PC-3 (cell line): ENCODE measurements around the gene SPIRE1. TPM values are rescaled to one million over a fixed set of nuclear protein-coding genes. Genes with fewer than 3 reads are reported as not detected.

Experiments
- ATAC-seq: fragments of 200-7000 bp; cut with Tn5 transposase; 2 replicates; pipeline ENCODE4 v1.9.1; 2020; ENCODE audit warnings: mild to moderate bottlenecking, moderate library complexity
- BruUV-seq: library from RNA; stranded (reverse); fragments of 400-500 nt; replicated peaks from 2 replicates; lab custom pipeline; 2021; lab: Mats Ljungman, UMichigan
- CTCF ChIA-PET: fragments of 300-600 bp; sonication (Branson Sonifier 250); formaldehyde crosslinking; loops from one replicate; lab custom pipeline; 2022; ENCODE audit warnings: antibody characterized with exemption; lab: Charles Lee
- POLR2A ChIA-PET: fragments of 300-600 bp; sonication (Branson Sonifier 250); formaldehyde crosslinking; loops from one replicate; lab custom pipeline; 2022; ENCODE audit warnings: antibody characterized with exemption; ENCODE audit not compliant: unreplicated experiment; lab: Charles Lee
- DNase-seq: peaks from one replicate; pipeline ENCODE4 v3.0.0-alpha.2; 2015
- H2AFZ ChIP-seq: fragments of 300-600 bp; sonication (generic); 2 replicates; pipeline ENCODE4 v1.6.0; 2016; ENCODE audit warnings: antibody characterized with exemption, low read length
- H3F3A ChIP-seq: fragments of 300-600 bp; sonication (generic); one replicate; pipeline ENCODE4 v1.6.0; 2017; ENCODE audit warnings: antibody characterized with exemption, low read length, control low read depth, mild to moderate bottlenecking; ENCODE audit not compliant: unreplicated experiment
- H3K27ac ChIP-seq: fragments of 300-600 bp; sonication (generic); 2 replicates; pipeline ENCODE4 v1.5.1; 2016; ENCODE audit warnings: mild to moderate bottlenecking, low read length
- H3K27me3 ChIP-seq: fragments of 300-600 bp; sonication (generic); 2 replicates; pipeline ENCODE4 v1.6.1; 2016; ENCODE audit warnings: low read length, mixed read lengths
- H3K36me3 ChIP-seq: fragments of 300-600 bp; sonication (generic); 2 replicates; pipeline ENCODE4 v1.6.1; 2016; ENCODE audit warnings: low read depth, mixed run types, low read length, mixed read lengths
- H3K4me1 ChIP-seq: fragments of 300-600 bp; sonication (generic); 2 replicates; pipeline ENCODE4 v1.5.1; 2016; ENCODE audit warnings: low read length; ENCODE audit not compliant: insufficient read depth
- H3K4me2 ChIP-seq: fragments of 300-600 bp; sonication (generic); 2 replicates; pipeline ENCODE4 v1.6.0; 2016; ENCODE audit warnings: low read length
- H3K4me3 ChIP-seq: fragments of 300-600 bp; sonication (generic); 2 replicates; pipeline ENCODE4 v1.5.1; 2016; ENCODE audit warnings: mild to moderate bottlenecking, low read length, mixed read lengths
- H3K79me2 ChIP-seq: fragments of 300-600 bp; sonication (generic); 2 replicates; pipeline ENCODE4 v1.6.1; 2017; ENCODE audit warnings: low read length, mixed read lengths
- H3K9ac ChIP-seq: fragments of 300-600 bp; sonication (generic); 2 replicates; pipeline ENCODE4 v1.6.0; 2016; ENCODE audit warnings: mild to moderate bottlenecking, low read length
- H3K9me2 ChIP-seq: fragments of 300-600 bp; sonication (generic); replicated peaks from 2 replicates; pipeline ENCODE4 v1.6.1; 2016; ENCODE audit warnings: mixed run types, low read length, mixed read lengths
- H3K9me3 ChIP-seq: fragments of 300-600 bp; sonication (generic); 2 replicates; pipeline ENCODE4 v1.6.1; 2016; ENCODE audit warnings: low read length, mixed read lengths
- H4K20me1 ChIP-seq: fragments of 300-600 bp; sonication (generic); 2 replicates; pipeline ENCODE4 v1.6.1; 2016; ENCODE audit warnings: low read length, mixed read lengths
- EZH2 ChIP-seq: fragments of 300-600 bp; sonication (generic); IDR thresholded peaks from one replicate; pipeline ENCODE4 v1.6.1; 2017; ENCODE audit warnings: antibody characterized with exemption, mild to moderate bottlenecking, low read length; ENCODE audit not compliant: unreplicated experiment
- EZH2phosphoT487 ChIP-seq: fragments of 300-600 bp; sonication (generic); IDR thresholded peaks from 2 replicates; pipeline ENCODE4 v1.6.1; 2018; ENCODE audit warnings: mild to moderate bottlenecking, antibody characterized with exemption, low read length, borderline replicate concordance
- intact Hi-C: fragments of 100-400 bp; cut with micrococcal nuclease; formaldehyde crosslinking; loops from 2 replicates; pipeline ENCODE4 v1.9.0; 2023
- total RNA-seq: library from RNA; depleted of rRNA; stranded (reverse); fragments of >200 nt; gene quantifications from 2 replicates; pipeline ENCODE4 v1.2.3, GENCODE V29; 2014
- TF ChIP-seq, protein P1 (sequence below): fragments of 300-600 bp; sonication (generic); conservative IDR thresholded peaks from 2 replicates; pipeline ENCODE4 v1.5.1; 2017; ENCODE audit warnings: antibody characterized with exemption, low read depth, mild to moderate bottlenecking, low read length

SPIRE1 gene
- total RNA-seq, 1 experiment from 2014 or later = 32.4 TPM

DNA sequence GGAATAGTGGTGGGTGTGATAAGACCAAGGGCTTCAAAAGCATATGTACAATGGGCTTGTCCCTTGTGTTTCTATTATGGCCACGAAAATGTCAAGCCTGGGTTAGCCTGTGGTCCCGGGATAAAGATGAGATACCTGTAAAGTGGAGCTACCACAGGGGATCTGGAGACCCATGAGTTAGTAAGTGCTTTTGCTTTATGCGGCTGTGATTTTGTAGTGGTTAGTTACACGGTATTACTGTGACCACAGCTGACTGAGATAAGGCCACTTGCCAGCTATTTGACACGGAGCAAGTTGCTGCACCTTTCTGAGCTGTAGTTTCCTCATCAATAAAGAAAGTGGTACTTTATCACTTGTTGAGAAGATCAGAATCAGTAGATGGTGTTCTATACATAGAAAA lies 150.9 kb downstream of the SPIRE1 start:
- no TSS peak for BruUV-seq

DNA sequence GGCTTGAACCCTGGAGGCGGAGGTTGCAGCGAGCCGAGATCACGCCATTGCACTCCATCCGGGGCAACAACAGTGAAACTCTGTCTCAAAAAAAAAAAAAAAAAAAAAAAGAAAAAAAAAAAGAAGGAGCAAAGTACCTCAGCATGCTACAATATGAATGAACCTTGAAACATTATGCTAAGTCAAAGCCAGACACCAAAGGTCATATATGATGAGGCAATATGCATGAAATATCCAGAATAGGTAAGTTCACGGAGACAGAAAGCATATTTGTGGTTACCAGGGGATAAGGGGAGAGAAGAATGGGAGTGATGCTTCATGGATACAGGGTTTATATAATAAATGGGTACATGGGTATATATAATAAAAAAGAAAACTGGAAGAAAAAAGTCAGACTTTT lies 156.9 kb downstream of the SPIRE1 start:
- Histone ChIP-seq H3K79me2 (no peaks in the 10 kb centered on the region), H3K27me3 (no peaks in the 10 kb centered on the region), H4K20me1 (no peaks in the 10 kb centered on the region), H3K9me2 (no peaks in the 10 kb centered on the region), H2AFZ (no peak overlapping the region), H3K4me3 (no peak overlapping the region), H3K4me2 (no peak overlapping the region), H3K36me3 (peaks cover 2% of the 10 kb centered on the region; the same call in 1 of the 2 replicates), H3K27ac (no peak overlapping the region), H3F3A (no peaks in the 10 kb centered on the region), H3K9ac (no peak overlapping the region), H3K9me3 (no peaks in the 10 kb centered on the region), H3K4me1 (no peaks in the 10 kb centered on the region)
- ChIA-PET POLR2A (no interaction called here), CTCF (no interaction called here)
- ATAC-seq (no peak), DNase-seq (no peak)
- intact Hi-C loops = no loop called here
- BruUV-seq = no TSS peak
- TF ChIP-seq, protein P1, sequence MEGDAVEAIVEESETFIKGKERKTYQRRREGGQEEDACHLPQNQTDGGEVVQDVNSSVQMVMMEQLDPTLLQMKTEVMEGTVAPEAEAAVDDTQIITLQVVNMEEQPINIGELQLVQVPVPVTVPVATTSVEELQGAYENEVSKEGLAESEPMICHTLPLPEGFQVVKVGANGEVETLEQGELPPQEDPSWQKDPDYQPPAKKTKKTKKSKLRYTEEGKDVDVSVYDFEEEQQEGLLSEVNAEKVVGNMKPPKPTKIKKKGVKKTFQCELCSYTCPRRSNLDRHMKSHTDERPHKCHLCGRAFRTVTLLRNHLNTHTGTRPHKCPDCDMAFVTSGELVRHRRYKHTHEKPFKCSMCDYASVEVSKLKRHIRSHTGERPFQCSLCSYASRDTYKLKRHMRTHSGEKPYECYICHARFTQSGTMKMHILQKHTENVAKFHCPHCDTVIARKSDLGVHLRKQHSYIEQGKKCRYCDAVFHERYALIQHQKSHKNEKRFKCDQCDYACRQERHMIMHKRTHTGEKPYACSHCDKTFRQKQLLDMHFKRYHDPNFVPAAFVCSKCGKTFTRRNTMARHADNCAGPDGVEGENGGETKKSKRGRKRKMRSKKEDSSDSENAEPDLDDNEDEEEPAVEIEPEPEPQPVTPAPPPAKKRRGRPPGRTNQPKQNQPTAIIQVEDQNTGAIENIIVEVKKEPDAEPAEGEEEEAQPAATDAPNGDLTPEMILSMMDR = no peak
- TF ChIP-seq EZH2 (no peak), EZH2phosphoT487 (no peak)

More for the DNA sequence above, 150.9 kb downstream of the SPIRE1 start:
- intact Hi-C loops = no loop called here
- Histone ChIP-seq H3K4me2 (no peak overlapping the region), H3K4me1 (no peaks in the 10 kb centered on the region), H3K9ac (no peak overlapping the region), H2AFZ (no peak overlapping the region), H3K9me2 (no peaks in the 10 kb centered on the region), H3K36me3 (peaks cover 2% of the 10 kb centered on the region; the same call in 1 of the 2 replicates), H3K4me3 (no peak overlapping the region), H3K79me2 (no peaks in the 10 kb centered on the region), H3K27ac (no peak overlapping the region), H3K9me3 (no peaks in the 10 kb centered on the region), H4K20me1 (no peaks in the 10 kb centered on the region), H3F3A (no peaks in the 10 kb centered on the region), H3K27me3 (no peaks in the 10 kb centered on the region)
- TF ChIP-seq, protein P1 = no peak
- TF ChIP-seq EZH2phosphoT487 = no peak
- TF ChIP-seq EZH2 = no peak
- POLR2A ChIA-PET = no interaction called here
- ATAC-seq (no peak), DNase-seq (no peak)
- CTCF ChIA-PET = interaction anchor here (0.6 kb wide), 1 partner anchor 114 kb away, joined by 3 read pairs; no protein-coding TSS in a partner anchor

DNA sequence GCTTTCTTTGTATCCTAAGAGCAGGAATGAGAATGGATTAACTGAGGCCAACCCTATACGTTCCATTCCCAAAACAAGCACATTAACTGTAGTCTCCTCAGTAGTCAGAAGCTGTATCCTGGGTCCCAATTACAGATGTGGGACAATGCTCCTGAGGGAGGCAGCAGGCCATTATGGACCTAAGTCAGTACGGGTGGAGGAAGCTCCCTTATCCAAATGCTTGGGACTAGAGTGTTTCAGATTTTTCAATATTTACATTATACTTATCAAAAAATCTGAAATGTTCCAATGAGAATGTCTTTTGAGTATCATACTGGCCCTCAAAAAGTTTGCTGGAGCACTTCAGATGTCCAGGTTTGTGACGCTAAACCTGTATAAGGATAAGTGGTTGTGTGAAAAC lies 160.1 kb downstream of the SPIRE1 start:
- Histone ChIP-seq H3K27ac (no peak overlapping the region), H3K36me3 (0 out of 2 replicates have a peak, but pooled peaks cover 2% of the 10 kb centered on the region), H3K9ac (no peak overlapping the region), H4K20me1 (no peaks in the 10 kb centered on the region), H3K9me3 (no peaks in the 10 kb centered on the region), H3K79me2 (no peaks in the 10 kb centered on the region), H3K4me3 (no peak overlapping the region), H3K27me3 (no peaks in the 10 kb centered on the region), H3F3A (no peaks in the 10 kb centered on the region), H3K9me2 (no peaks in the 10 kb centered on the region), H2AFZ (no peak overlapping the region), H3K4me2 (no peak overlapping the region), H3K4me1 (no peaks in the 10 kb centered on the region)
- ChIA-PET CTCF (no interaction called here), POLR2A (no interaction called here)
- BruUV-seq = no TSS peak
- no peak for TF ChIP-seq EZH2
- TF ChIP-seq, protein P1 = no peak
- TF ChIP-seq EZH2phosphoT487 = no peak
- no peak for ATAC-seq
- intact Hi-C loops = no loop called here
- no peak for DNase-seq
